Measurements from ENCODE around the gene ARHGEF19. TPM values are rescaled to one million over a fixed set of nuclear protein-coding genes. Genes with fewer than 3 reads are reported as not detected.

Gene ARHGEF19
- total RNA-seq, 2 experiments from 2014 or later = 5.7 to 6.0 TPM

DNA sequence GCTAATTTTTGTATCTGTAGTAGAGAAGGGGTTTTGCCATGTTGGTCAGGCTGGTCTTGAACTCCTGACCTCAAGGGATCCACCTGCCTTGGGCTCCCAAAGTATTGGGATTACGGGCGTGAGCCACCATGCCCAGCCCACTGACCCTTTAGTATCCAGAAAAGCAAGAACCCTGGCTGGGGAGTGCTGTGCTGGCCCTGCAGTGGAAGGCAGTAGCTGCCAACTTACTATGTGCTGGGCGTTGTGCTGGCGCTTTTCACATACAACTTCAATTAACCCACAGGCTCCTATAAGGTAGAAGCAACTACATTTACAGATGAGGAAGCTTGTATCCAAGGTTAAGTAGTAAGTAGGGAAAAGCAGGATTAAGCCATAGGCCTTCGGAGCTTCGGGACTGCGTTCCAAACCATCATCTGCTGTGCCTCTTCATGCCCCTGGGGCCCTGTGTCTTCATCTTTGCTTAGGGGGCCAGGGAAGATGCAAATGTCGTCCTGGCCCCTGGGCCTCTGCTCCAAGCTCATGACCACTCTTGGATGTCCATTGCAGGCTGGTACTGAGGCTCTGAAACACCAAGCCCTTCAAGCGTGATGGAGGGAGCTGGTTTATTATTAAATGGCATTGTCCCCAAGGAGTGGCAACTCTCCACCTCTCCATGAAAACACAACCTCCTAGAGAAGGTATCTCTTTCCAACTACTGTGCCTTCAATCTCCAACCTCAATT, 33.2 kb upstream of the ARHGEF19 start:
- ChIA-PET POLR2A (no interaction called here), CTCF (interaction anchor here (0.7 to 2.8 kb wide), 7 partner anchors 11 to 247 kb away, joined by 3 to 16 read pairs (median 4); no protein-coding TSS in a partner anchor)

DNA sequence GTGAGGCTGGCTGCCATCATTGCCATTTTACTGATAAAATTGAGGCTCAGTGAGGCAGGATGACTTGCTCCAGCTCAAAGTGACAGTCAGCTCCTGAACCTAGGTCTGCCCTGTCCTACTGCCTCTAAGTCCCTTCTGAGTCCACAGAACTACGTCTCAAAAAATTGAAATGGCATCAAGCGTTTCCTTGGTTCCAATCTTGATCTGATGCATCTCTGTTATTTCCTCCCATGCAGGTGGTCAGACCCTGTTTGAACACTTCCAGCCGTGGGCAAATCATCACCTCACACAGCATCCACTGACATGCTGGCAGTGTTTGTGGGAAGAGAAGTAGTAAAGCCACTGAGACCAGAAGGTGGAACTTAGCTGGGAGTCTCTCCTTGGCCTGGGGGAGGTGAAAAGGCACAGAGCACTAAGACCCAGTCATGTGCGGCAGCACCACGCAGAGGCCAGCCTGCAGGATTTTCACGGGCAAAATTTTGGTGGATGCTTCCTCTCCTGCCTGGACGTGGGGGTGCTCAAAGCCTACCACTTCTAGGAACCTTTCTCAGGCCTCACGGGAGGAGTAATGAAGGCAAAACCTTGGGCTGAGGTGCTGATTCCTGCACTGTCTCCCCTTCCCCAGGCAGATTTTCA, 32.3 kb upstream of the ARHGEF19 start:
- POLR2A ChIA-PET = no interaction called here

DNA sequence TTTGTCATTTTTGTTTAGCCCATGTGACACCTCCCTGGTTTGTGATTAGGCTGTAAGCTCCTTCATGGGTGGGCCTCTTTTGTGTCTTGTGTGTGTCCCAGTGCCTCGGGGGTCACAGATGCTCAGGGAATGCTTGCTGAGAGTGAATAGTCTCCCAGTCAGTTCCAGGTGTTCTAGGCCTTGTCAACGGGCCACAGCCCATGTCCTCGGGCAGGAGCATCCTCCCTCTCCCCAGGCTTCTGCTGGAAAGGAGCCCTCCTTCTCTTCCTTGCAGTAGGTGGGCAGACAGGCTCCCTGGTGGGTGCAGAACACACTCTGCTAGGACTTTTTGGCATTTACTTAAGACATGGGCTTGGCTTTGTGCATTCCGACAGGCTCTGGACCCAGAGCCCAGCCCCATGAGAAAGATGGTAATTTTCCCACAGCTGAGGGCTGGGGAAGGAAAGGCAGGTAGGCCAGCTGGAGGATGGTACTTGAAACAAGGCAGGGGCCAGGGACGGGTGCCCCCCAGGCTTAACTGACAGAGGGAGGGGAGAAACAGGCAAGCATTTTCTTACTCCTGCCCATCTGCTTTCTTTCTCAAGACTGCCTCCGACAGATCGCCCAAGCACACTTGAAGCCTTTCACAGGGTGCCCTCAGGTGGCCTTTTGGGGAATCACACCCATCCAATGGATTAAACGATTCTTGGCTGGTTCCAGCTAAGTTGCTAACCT, 31.6 kb upstream of the ARHGEF19 start:
- ChIA-PET POLR2A (no interaction called here), CTCF (interaction anchor here (0.5 to 2.8 kb wide), 15 partner anchors 9 to 194 kb away, joined by 3 to 16 read pairs (median 4); partner anchors contain the start of gene ARHGEF19)

More for the DNA sequence above, 32.3 kb upstream of the ARHGEF19 start:
- CTCF ChIA-PET = interaction anchor here (0.5 to 2.8 kb wide), 13 partner anchors 10 to 194 kb away, joined by 3 to 16 read pairs (median 4); partner anchors contain the start of gene ARHGEF19

GRCh38 chr1:16243215-16243610, 30.8 kb upstream of the ARHGEF19 start:
- ChIA-PET POLR2A (no interaction called here), CTCF (interaction anchor here (1.0 to 2.8 kb wide), 7 partner anchors 8 to 172 kb away, joined by 3 to 16 read pairs (median 6); partner anchors contain the start of gene ARHGEF19)

DNA sequence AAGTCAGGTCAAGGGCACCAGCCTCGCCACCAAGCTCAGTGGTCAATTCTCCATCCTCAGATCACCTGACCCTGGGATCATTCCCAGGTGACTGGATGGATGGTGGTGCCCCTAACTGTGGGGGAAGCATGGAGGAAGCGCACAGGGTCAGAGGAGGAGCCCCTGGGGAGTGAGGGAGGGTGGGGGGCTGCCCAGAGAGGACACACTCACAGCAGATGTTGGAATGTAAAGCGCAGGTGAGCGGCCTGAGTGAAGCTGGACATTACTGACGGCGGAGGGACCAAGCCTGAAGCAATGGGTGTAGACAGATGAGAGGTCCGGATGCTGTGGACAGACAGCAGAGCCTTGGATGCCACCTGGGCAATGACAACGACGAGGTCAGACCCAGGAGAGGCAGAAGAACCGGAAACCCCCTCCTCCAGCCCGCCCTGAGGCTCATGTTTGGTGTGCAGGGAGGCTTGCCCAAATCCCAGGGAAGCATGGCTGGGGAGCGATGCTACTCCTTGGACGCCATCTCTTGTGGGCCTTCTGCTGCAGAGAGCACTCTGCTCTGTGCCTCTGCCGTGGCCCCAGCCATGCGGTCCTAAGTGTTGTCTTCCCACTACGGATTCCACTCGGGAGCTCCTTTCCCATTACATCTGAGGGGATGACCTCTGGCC, 30.2 kb upstream of the ARHGEF19 start:
- POLR2A ChIA-PET = no interaction called here
- CTCF ChIA-PET = interaction anchor here (1.3 to 2.8 kb wide), 3 partner anchors 26 to 54 kb away, joined by 4 to 11 read pairs (median 4); no protein-coding TSS in a partner anchor

GRCh38 chr1:16241221-16241708, 28.8 kb upstream of the ARHGEF19 start:
- CTCF ChIA-PET = interaction anchor here (1.3 kb wide), 1 partner anchor 24 kb away, joined by 4 read pairs; no protein-coding TSS in a partner anchor
- POLR2A ChIA-PET = no interaction called here

DNA sequence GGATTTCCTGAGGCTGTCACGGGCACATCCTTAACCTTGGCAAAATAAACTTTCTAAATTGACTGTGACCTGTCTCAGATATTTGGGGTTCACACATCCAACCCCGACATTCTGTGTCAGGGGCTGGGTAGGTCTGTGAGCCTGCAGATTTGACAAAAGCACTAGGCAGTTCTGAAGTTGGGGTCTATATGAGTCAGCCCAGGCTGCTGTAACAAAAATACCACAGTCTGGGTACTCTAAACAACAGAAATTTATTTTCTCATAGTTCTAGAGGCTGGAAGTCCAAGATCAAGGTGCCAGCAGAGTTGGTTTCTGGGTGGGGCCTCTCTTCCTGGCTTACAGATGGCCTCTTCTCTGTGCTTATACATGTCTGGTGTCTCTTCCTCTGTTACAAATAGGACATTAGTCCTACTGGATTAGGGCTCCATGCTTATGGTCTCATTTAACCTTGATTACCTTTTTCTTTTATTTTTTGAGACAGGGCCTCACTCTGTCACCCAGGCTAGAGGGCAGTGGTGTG, 27.6 kb upstream of the ARHGEF19 start:
- POLR2A ChIA-PET = no interaction called here
- CTCF ChIA-PET = no interaction called here

- POLR2A ChIA-PET = interaction anchor here (0.7 to 1.1 kb wide), 2 partner anchors 31 to 70 kb away, joined by 3 to 4 read pairs; no protein-coding TSS in a partner anchor
- CTCF ChIA-PET = interaction anchor here (0.9 to 1.6 kb wide), 7 partner anchors 8 to 203 kb away, joined by 3 to 5 read pairs (median 3); partner anchors contain the start of gene NECAP2
Observed at GRCh38 chr1:16237343-16237830, 24.9 kb upstream of the ARHGEF19 start.

DNA sequence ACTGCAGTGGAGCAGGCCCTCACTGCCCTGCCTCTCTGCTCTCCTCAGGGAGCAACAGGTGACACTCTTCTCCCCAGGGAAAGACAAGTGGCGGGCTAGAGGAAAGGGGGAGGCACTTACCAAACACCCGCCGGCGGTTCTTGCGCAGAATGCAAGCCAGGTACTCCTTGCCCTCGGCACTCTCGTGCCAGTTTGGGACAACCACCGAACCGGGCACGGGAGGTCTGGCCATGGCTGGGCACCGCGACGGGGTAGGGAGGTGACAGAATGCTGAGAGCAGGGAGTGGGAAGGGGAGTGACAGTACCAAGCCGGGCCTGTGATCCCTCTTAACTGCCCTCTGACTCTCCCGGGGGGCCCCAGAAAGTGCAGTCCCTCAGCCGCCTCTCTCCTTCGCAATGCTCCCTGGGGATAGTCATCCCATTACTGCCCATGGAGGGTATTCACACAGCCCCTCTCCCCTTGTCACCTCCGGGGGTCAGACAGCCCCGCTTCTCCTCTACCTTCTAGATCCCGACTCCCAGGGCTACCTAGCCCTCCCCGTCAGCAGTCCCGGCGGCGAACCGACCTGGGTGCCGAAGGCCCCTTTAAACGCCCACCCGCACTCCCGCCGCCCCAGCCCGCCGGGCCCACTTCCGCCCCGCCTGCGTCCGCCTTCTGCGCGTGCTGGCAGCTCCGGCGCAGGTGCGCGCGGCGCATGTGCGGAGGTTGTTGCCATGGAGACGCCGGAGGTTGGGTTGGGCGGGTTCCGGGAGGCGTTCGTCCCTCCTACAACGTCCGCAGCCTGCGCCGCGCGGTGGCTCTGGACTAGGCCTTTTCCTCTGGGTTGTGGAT, 24.3 kb upstream of the ARHGEF19 start, which contains the start of gene CPLANE2:
Gene CPLANE2 (minus strand): TSS at position 673 of the 832 bp plus-strand sequence. CDS start 441 bp downstream, at position 232.
- POLR2A ChIA-PET = interaction anchor here (1.1 kb wide), 1 partner anchor 30 kb away, joined by 4 read pairs; no protein-coding TSS in a partner anchor
- CTCF ChIA-PET = interaction anchor here (1.1 to 3.4 kb wide), 7 partner anchors 8 to 203 kb away, joined by 3 to 16 read pairs (median 4); partner anchors contain the start of gene NECAP2

GRCh38 chr1:16235944-16236510, 23.6 kb upstream of the ARHGEF19 start:
- ChIA-PET CTCF (interaction anchor here (1.6 to 3.4 kb wide), 3 partner anchors 8 to 18 kb away, joined by 4 to 16 read pairs (median 5); no protein-coding TSS in a partner anchor), POLR2A (interaction anchor here (1.2 kb wide), 1 partner anchor 29 kb away, joined by 4 read pairs; no protein-coding TSS in a partner anchor)

- CTCF ChIA-PET = interaction anchor here (1.9 to 3.4 kb wide), 2 partner anchors 9 to 18 kb away, joined by 5 to 16 read pairs; no protein-coding TSS in a partner anchor
- POLR2A ChIA-PET = interaction anchor here (1.2 kb wide), 1 partner anchor 28 kb away, joined by 4 read pairs; no protein-coding TSS in a partner anchor
Observed at GRCh38 chr1:16235347-16235746, 22.9 kb upstream of the ARHGEF19 start.

DNA sequence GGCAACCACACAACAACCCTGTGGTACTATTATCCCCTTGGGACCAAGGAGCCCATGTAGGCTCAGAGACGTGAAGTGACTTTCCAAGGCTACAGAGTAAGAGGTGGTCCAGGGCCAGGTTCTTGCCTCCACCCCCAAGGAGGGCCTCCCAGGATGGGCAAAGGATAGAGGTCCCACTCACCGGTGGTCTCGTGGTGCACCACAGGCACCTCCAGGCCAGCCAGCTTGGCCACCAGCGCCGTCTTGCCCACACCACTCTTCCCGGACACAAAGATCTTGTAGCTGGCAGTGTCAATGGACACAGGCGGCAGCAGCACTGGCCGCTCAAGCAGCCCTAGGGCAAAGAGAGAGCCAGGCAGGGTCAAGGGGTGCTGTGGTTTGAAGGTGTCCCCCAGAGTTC, 21.0 kb upstream of the ARHGEF19 start:
- POLR2A ChIA-PET = no interaction called here

DNA sequence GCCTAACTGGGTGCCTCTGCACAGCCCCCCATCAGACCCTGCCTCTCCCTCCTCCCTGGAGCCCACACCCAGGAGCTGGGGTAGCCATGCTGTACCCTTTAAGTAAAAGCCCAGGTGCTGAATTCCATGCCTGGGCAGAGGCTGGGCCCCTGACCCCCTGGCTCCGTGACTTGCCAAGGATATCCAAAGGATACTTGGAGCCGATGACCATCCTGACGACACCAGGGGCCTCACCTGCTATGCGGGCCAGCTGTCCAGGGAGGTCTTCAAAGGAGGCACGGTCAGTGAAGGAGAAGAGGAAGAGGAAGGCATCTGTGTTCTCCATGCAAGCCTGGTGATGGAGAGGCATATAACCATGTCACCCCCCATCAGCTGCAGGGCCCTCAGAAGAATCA, 19.9 kb upstream of the ARHGEF19 start:
- ChIA-PET POLR2A (no interaction called here), CTCF (no interaction called here)

More for the DNA sequence above, 21.0 kb upstream of the ARHGEF19 start:
- CTCF ChIA-PET = interaction anchor here (3.4 kb wide), 1 partner anchor 11 kb away, joined by 16 read pairs; no protein-coding TSS in a partner anchor

GRCh38 chr1:16231331-16232315, 19.2 kb upstream of the ARHGEF19 start:
- ChIA-PET POLR2A (no interaction called here), CTCF (no interaction called here)

- ChIA-PET CTCF (no interaction called here), POLR2A (no interaction called here)
Observed at GRCh38 chr1:16230744-16231143, 18.3 kb upstream of the ARHGEF19 start.

All from activated CD8-positive, alpha-beta memory T cell treated with anti-CD3 and anti-CD28 coated beads for 36 hours (primary cell).